HG02970 (cell line): ENCODE results near the gene ST6GAL1.
A peak's percentile ranks its signal among the peaks of the same experiment; 100 is the strongest.
"Not testable (repeated sequence)": the region's sequence is repeated elsewhere in the genome, so short reads cannot be mapped to it uniquely, and the experiment has no call there.

ENCODE experiments used
- ATAC-seq: cut with Tn5 transposase; IDR thresholded peaks from one replicate; pipeline ENCODE4 v1.9.1; 2021; ENCODE audit warnings: mild to moderate bottlenecking, moderate library complexity, moderate number of reproducible peaks; ENCODE audit not compliant: unreplicated experiment, low FRiP score

ST6GAL1 gene

DNA sequence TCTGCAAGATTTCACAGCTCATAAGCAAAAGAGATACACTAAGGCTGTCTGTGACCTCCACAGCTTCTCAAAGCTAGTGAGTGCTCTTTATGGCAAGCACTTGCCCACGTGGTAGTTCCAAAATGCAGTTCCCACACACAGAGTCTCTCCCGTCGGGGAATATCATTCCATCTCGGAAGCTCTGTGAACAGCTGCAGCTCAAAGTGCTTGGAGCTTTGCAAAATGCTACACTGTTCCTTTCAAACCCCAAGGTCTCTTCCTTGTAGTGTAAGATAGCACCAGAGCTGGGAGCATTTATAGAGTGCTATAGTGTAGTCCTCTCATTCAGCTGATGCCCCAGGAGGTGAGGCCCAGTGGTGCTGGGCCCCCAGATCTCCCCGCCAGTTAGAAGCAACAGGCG is 36.1 kb downstream of the ST6GAL1 start:
- no peak for ATAC-seq

DNA sequence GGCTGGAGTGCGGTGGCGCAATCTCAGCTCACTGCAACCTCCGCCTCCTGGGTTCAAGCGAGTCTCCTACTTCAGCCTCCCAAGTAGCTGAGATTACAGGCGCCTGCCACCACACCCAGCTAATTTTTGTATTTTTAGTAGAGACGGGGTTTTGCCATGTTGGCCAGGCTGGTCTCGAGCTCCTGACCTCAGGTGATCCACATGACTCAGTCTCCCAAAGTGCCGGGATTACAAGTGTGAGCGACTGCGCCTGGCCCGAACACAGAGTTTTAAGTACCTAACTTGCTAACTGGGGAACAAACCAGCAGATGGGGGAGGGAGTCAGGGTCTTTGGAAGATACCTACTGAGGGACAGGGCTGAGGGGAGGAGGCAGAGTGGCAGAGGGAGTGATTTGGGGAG is 36.9 kb downstream of the ST6GAL1 start:
- ATAC-seq: not testable (repeated sequence)

DNA sequence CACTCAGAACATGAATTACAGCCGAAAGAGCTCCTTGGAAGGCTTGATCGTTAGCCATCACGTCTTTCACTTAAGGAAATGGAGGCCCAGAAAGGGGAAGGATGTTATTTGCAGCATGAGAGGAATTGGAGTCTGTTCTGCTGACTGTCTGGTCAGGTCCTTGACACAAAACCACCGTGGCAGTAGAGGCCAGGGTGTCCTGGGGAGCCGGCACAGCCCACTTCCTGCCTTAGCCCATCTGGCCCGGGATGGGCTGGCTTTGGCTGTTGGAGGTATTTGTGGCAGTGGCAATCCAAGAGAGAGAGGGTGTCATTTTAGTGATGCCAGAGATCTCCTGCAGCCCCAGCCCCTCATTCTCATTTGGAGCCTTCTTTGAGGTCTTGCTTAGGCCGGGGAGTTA is 37.4 kb downstream of the ST6GAL1 start:
- ATAC-seq: no peak

DNA sequence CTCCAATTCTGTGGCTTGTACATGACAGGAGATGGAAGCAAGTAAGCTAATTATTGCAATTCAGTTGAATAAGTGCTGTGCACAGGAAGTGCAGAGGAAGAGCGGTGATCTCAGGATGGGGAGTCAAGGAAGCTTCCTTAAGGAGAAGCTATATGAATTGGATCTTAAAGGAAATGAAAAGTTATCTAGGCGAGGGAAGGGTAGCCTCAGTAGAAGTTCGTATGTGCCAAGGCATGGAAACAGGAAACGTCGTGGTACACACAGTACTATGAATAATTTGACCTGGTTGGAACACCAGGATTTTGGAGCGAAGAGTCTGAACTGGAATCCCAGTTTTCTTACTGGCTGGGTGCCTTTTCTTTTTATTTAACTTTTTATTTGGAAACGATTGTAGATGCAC is 39.3 kb downstream of the ST6GAL1 start:
- ATAC-seq: no peak

DNA sequence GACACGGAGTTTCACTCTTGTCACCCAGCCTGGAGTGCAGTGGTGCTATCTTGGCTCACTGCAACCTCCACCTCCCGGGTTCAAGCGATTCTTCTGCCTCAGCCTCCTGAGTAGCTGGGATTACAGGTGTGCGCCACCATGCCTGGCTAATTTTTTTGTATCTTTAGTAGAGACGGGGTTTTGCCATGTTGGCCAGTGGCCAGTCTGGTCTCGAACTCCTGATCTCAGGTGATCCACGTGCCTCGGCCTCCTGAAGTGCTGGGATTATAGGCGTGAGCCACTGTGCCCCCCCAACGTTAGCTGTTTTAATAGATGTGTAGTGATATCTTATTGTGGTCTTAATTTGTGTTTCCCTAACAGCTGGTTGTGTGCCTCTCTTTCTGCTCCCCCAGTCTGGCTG is 40.8 kb downstream of the ST6GAL1 start:
- not testable (repeated sequence) for ATAC-seq

DNA sequence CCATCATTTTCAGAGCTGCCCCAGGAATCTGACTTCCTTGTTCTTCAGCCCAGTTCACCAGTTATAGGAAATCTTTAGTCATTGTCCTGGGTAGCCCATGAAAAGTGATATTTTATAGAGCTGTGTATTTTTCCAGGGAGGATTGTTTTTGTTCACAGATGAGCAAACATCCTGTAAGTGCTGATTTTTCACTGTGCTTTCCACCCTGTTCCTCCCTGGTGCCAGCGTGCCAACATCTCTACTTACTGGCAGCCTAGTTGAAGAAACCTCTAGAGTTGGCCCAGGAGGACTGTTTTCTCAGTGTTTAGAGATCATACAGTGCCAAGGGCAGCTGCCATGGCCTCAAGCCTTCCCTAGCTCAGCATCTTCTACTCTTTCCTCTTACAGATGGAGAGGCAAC is 41.3 kb downstream of the ST6GAL1 start:
- no peak for ATAC-seq

DNA sequence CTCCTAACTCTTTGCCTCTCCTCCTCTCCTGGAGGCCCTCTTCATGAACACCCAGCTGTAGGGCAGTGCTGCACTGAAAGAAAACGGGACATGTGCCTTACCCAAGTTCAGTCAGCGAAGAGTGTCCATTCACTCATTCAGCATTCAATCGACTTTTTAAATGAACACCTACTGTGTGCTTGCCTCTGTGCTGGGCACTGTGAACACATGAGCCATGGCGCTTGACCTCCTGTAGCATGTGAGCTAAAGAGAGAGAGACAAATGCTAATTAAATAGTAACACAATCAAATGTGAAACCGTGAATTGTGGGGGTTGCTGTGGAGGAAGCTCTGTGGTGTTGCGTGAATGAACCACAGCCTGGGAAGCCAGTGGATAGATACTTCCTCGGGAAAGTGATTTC is 43.4 kb downstream of the ST6GAL1 start:
- no peak for ATAC-seq

DNA sequence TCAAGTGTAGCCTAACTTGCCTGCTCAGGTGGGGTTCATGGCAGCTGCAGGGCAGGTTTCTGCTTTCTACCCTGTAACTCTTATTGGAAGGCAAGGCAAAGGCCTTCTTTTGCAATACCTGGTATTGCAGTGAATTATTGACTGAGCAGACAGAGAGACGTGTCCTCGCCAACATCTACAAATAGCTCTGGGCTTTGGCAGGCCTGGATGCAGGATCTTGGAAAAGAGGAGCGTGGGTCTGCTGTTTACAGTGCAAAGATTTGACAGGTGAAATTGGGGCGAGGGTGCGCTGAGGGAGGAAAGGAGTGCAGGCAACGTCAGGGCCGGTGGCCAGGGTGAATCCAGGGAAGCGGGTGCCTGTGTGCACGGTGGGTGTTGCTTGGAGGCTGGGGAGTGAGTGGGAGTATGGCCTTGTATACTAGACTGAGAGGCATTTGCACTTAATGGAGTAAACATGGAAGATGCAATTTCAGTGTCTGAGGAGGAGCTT is 44.5 kb downstream of the ST6GAL1 start:
- ATAC-seq: no peak

DNA sequence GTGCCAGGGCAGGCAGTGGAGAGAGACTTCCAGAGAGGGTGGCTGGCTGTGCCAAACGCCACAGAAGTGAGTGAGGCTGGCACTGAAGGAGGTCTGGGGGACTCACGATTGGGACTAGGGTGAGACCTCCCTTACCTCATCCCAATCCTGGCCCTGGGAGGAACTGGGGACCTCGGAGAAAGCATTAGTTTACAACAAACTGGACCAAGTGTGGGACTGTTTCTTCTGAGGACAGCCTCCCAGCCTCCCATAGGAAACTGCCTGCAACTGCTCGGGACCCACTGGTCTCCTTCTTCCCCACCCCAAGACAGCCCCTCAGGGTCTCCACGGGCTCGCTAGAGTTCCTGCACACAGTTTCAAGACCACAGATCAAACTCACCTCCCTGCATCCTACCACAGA is 45.4 kb downstream of the ST6GAL1 start:
- no peak for ATAC-seq

DNA sequence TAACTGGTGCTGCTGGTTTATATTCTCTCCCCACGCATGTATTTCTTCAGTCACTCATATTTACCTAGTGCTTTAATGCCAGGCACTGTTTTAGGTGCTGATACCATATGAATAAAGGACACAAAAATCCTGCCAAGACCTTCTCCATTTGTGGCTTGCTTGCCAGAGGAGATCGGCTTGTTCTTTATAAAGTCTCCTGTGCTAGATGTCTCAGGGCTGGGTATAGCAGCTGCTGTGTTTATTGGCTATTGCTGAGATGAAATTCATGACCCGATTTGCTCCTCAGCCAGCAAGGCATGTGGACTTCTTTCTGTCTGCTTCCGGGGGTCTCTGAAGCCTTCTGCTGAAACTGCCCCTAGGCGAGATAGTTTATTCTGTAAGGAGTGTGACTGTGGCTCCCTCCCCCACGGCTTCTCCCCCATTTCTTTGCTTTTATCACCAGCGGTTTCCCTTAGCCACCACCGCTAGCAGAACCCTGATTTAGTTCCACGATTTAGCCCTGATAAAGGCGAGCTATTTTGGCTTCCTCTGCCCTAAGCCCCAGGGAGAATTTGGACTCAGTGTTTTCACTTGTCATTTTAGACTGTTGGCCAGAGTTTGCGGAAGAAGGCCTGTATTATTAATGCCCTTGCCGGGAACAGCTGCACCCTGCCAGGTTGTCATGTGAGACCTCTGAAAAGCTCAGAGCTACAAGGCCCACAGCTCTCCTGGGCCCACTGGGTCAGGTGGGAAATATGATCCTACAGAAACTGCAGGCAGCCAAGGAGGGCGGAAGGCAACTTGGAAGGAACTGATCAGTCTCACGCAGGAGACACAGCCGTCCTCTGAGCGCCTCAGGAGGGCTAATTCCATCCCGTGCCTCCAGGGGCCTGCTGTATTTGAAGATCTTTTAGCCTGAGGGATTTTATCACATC is 46.8 kb downstream of the ST6GAL1 start:
- ATAC-seq: no peak

DNA sequence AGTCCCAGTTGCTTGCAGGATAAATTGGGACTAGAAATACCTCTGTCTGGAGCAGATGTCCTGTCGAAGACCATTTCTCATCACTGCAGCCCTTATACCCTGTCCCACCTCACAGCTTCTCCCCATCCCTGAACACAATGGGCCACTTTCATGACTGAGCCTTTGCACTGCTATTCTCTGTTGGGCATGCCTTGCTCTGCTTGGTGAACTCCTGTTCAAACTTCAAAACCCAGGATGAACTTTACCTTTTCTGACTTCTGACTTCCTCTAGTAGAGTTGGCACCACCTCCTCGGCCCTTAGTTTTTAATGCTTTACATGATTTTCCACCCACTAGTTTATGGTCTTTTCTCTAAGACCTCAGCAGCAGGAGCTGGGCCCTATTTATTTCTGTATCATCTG is 48.4 kb downstream of the ST6GAL1 start:
- ATAC-seq: no peak

DNA sequence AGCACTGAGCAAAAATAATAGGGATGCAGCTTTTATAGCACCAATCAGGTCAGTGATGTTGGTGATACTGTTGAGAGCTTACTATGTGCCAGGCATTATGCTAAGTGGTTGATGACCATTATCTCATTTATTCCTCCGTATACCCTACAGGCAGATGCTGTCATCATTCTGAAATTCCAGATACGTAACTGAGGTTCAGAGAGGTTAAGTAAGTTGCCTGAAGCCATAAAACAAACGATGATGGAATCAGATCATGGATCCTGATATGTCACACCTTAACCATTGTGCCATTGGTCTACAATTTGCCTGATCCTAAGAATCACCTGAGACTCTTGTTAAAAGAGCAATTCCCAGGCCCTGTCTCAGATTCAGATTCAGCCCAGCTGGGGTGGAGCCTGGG is 49.5 kb downstream of the ST6GAL1 start:
- ATAC-seq: no peak

DNA sequence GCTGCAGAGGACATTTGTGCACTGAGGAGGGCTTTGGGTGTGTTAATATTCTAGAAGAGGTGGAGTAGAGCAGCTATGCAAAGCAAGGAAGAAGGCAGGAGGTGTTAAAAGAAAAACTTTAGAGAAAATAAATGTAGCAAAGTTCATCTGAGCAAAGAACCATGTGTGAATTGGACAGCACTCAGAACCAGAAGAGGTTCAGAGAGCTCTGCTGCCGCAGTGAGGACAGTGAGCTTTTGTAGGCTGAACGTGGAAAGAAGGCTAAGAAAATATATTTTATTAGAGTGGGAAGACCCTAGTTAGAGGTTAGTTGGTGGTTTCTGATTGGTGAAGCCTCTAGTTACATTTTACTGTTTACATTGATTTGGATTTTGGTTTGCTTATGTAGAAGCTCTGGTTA is 50.7 kb downstream of the ST6GAL1 start:
- ATAC-seq: no peak

DNA sequence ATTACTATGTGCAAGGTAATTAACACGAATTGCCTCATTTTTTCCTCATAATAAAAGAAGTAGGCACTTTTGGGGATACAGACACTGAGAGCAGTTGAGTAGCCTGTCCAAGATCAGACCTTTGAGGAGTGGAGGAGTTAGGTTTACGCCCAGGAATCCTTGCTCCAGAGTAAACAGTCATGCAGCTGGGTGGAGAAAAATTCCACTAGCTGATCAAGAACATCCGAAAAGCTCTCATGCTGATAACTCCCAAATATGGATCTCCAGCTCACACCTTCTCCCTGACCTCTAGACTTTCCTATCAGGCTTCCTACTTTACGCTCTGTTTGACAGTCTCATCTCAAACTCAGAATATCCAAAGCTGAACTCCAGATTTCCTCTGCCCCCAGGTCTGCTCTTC is 53.3 kb downstream of the ST6GAL1 start:
- no peak for ATAC-seq

DNA sequence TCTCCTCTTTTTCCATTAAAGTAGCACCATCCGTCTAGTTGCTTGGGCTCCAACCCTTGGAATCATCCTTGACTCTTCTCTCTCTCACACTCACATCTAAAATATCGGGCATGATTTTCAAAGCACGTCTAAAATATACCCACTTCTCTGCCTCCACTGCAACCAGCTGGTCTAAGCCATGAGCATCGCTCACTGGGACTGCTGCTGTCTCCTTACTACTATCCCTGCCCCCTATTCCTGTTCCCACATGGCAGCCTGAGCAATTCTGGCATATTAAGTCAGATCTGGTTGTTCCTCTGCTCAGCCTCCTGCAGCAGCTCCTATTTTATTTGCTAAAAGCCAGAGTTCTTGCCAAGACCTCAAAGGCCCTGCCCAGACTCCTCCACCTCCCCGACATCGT is 53.7 kb downstream of the ST6GAL1 start:
- no peak for ATAC-seq

DNA sequence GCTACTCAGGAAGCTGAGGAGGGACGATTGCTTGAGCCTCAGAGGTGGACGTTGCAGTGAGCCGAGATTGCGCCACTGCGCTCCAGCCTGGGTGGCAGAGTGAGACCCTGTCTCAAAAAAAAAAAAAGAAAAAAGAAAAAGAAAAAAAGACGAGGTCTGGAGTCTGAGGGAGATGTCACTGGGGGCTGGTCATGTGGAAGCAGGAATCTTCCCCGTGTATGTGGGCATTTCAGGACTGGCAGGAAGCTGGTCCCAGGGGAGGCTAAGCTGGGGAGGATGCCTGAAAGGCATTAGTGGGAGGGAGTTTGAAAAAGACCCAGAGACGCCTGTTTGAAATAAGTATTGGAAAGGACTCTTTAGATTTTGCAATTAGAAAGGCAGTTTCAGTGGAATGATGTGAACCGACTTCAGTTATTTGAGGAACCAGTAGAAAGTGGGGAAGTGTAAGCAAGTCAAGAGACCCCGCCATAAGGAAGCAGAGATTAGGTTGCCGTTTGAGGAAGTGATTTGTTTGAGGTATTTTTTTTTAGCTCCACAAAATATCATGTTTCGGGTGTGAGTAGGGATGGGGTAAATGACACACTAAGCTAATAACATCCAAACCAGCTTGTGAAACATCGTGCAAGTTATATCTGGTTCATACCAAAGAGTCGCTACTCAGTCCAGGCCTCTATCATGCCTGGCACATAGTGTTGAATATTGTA is 55.5 kb downstream of the ST6GAL1 start:
- ATAC-seq: no peak

DNA sequence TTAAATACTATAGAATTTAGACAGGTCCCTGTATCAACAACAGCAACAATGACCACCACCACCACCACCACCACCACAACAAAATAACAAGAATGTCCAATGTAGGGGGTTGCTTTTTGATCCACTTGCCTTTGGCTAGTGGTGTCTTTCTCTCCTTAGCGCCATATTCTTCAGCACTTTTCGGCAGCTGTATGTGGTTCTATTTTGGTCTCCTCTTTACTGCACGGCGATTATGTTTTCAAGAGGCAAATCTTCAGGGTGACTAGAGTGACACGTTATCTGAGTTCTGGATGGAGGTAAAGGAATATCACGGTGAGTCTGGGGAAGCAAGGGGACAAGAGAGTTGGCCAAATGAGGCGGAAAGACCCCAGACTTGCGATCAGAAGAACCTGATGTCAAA is 56.1 kb downstream of the ST6GAL1 start:
- ATAC-seq: no peak

DNA sequence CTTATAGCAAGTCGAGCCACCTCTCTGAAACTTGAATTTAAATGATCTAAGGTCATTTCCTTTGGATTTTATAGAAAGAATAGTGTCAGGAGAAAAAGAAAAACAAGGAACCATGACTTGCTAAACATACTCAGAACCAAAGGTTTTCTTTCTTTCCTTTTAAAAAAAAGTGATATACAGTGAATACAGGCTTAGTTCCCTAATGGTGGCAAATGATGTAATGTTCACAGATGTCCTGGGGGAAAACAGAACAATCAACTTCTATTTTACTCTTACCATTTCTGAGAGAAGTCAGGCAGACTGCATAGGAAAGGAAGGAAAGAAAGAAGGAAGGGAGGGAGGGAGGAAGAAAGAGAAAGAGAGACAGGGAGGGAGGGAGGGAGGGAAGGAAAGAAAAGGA is 56.5 kb downstream of the ST6GAL1 start:
- no peak for ATAC-seq

DNA sequence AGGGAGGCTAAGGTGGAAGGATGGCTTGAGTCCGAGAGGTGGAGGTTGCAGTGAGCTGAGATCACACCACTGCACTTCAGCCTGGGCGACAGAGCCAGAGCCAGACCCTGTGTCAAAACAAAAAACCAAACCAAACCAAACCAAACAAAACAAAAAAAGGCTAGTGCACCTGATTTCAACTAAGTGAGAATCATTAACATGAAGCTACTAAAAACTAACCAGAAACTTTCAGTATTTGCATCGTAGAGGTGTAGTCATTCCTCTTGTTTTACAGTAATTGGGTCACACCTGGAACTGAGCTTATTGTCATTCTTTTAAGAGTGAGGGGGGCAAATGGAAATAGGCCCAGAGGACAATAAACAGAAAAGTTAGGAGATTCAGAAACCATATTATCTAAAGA is 58.5 kb downstream of the ST6GAL1 start:
- peak; percentile 63 for ATAC-seq

DNA sequence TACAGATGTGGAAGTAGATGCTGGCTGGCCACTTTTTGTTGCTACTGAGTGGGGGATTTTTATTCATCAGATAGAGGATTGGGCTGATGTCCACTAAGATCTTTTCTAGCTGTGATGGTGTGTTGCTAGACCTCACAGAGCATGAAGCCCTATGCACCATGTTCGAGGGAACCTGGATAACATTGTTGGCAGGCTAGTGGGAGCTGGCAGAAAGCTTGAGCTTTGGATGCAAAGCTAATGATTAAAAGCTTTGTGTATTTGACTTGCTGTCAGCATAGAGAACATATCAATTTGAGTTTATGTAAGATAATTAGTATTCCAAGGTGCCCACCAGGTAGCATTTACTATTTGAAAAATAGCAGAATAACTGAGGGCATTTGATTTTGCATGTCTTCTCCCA is 59.1 kb downstream of the ST6GAL1 start:
- ATAC-seq: no peak

DNA sequence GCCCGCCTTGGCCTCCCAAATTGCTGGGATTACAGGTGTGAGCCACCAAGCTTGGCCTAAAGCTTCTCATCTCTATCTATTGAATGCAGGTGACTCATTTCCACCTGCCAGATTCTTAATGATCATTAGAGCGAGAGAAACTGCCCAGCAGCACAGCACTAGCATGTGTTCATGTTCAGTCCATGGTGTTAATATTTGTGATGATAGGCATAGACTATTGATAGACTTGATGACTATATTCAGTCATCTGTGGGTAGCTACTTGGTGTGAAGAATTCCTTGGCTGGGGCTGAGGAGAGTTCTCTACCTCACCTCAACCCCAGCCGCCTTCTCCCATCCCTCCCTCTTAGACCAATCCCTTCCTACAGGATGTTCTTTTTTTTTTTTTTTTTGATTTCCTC is 60.0 kb downstream of the ST6GAL1 start:
- no peak for ATAC-seq

DNA sequence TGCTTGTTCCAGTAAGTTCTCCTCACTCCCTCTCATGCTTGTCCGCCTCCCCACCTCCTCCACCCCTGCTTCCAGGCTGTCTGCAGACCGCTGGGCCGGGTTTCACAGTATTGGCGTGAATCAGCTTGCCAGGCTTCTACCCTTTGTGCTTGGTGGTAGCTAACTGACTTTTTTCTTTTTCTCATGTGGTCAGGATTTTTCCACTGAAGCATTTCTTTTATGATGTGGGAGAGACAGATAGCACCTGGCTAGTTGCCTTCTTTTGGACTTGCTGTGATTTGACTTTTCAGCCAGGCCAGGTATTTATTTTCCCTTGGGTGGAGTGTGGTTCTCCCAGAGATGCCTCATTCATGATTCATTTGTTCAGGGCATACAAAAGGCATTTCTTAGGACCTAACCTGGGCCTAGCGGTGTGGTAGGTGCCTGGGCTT is 60.6 kb downstream of the ST6GAL1 start:
- ATAC-seq: no peak
